Ovary (tissue), 9 donors: ENCODE results near the gene GATAD2A. TPM values are rescaled to one million over a fixed set of nuclear protein-coding genes. Genes with fewer than 3 reads are reported as not detected.

ENCODE experiments used
- DNase-seq, 5 donors: peaks; one replicate each; pipeline ENCODE4 v3.0.0-alpha.2; 2019 to 2020
- H3K27ac ChIP-seq, 2 donors: fragments of 200-600 bp; one replicate each; pipeline versions ENCODE4 v1.5.1 to v1.8.0; 2019 to 2022
- H3K27me3 ChIP-seq: fragments of 200-600 bp; one replicate; pipeline ENCODE4 v1.8.0; 2022
- H3K36me3 ChIP-seq: fragments of 200-600 bp; sonication (generic); one replicate; pipeline ENCODE4 v1.5.1; 2019
- H3K4me1 ChIP-seq: one replicate; pipeline ENCODE4 v1.8.1; 2013; ENCODE audit warnings: mild to moderate bottlenecking, moderate library complexity; ENCODE audit not compliant: insufficient read depth
- H3K4me3 ChIP-seq: fragments of 200-600 bp; sonication (generic); one replicate; pipeline ENCODE4 v1.5.1; 2017
- H3K9me3 ChIP-seq, 2 donors: fragments of 200-600 bp in 1 of 2; sonication (generic) in 1 of 2; one replicate each; pipeline versions ENCODE4 v1.5.1 to v1.8.1; 2013 to 2019; ENCODE audit warnings: mild to moderate bottlenecking in 1 of 2, moderate library complexity in 1 of 2
- EP300 ChIP-seq: sonication (generic); formaldehyde crosslinking; IDR thresholded peaks from one replicate; pipeline ENCODE4 v1.6.1; 2017; ENCODE audit warnings: antibody characterized with exemption
- POLR2A ChIP-seq: fragments of 450-650 bp; IDR thresholded peaks from one replicate; pipeline ENCODE4 v1.6.1; 2017; ENCODE audit warnings: antibody characterized with exemption, mild to moderate bottlenecking, moderate library complexity
- WGBS, 3 donors: extraction: QIAGEN DNeasy Blood & Tissue Kit in 1 of 3; methylation state at CpG; one replicate each; pipeline versions ENCODE4 v1.1.5 to v1.1.7; 2013 to 2017; 5-methylcytosine and 5-hydroxymethylcytosine counted together
- intact Hi-C, 4 donors: fragments of 100-400 bp; cut with DNase I; formaldehyde crosslinking; loops; one replicate each; pipeline versions ENCODE4 v1.11.0 to v1.15.1; 2022 to 2023
- polyA plus RNA-seq, 2 donors: library from polyadenylated mRNA; stranded (reverse); fragments of 200-250 nt in 1 of 2; fragments of 350-450 nt in 1 of 2; fragmentation: Illumina TruSeq in 1 of 2; extraction: RNeasy Lipid Tissue Mini Kit (QIAGEN cat#74804) in 1 of 2; gene quantifications; one replicate each; pipeline ENCODE4 v1.2.3, GENCODE V29; 2013 to 2014
- total RNA-seq, 7 donors: library from RNA; depleted of rRNA in 2 of 7; stranded (reverse); fragments of >200 nt in 2 of 7; fragmentation: NEBNext Ultra II Directional in 3 of 7; extraction: Animal tissue kit (Norgen Biotek cat#: 25700) in 3 of 7; gene quantifications; one replicate each; pipeline versions ENCODE4 v1.1.0 to v1.2.4, GENCODE V29; 2016 to 2023
- TF ChIP-seq, protein P1 (sequence below), 3 donors: fragments of 450-650 bp in 2 of 3; fragments of 200-600 bp in 1 of 3; IDR thresholded peaks; one replicate each; pipeline versions ENCODE4 v1.5.1 to v1.8.0; 2016 to 2022; ENCODE audit warnings: antibody characterized with exemption in 3 of 3, mild to moderate bottlenecking in 1 of 3
- donor health status: DM: no; HTN: no; CAD: no; lungs with moderate emphysema.
- donor health status: DM: no; HTN: no; CAD: no.
- donor health status: Bipolar disorder and iron deficiency.
- donor health status: DM: yes; HTN: yes; CAD: no.
- donor health status: DM: no; HTN: no; CAD: no.
- donor health status: DM: yes; HTN: yes; CAD: no.

The GATAD2A gene
- total and polyA plus RNA-seq, 9 donors, result 10.7 to 83.0 (median 52.2) TPM

DNA sequence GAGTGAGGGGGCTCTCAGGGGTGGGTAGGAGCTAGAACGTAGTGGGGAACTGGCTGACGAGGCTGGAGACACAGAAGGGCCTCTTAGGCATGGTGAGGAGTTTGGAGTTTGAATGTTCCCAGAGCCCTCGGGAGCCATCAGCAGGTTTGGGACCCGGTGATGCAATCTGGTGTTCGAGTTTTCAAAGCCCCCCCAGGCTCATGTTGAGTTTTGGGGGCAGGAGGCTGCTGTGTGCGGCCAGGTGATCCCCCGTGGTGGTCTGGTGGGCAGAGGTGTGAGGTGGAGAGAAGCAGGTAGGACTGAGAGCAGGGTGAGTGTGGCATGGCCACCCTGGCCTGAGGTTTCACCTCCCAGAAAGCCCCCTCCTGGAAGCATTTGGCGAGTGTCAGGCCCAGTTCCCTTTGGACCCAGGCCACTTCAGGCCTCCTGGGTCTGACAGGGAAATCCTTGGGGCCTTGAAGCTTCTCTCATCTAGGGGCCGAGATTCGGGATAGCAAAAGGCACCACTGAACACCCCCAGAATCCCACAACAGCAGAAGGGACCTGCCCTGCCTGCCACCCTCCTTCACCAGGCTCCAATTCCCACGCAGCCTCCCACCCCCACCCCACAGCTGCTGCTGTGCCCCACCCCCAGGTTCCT, 124.4 kb downstream of the GATAD2A start:
- no peak for DNase-seq
- 66 to 75% (median 68%) methylated on average over 11 of the region's 11 CpGs for WGBS, 3 donors
- Histone ChIP-seq H3K27me3 (no peaks in the 10 kb centered on the region), H3K27ac (no peak overlapping the region), H3K36me3 (no peaks in the 10 kb centered on the region), H3K4me1 (no peaks in the 10 kb centered on the region), H3K4me3 (no peak overlapping the region), H3K9me3 (no peaks in the 10 kb centered on the region)
- TF ChIP-seq, protein P1, sequence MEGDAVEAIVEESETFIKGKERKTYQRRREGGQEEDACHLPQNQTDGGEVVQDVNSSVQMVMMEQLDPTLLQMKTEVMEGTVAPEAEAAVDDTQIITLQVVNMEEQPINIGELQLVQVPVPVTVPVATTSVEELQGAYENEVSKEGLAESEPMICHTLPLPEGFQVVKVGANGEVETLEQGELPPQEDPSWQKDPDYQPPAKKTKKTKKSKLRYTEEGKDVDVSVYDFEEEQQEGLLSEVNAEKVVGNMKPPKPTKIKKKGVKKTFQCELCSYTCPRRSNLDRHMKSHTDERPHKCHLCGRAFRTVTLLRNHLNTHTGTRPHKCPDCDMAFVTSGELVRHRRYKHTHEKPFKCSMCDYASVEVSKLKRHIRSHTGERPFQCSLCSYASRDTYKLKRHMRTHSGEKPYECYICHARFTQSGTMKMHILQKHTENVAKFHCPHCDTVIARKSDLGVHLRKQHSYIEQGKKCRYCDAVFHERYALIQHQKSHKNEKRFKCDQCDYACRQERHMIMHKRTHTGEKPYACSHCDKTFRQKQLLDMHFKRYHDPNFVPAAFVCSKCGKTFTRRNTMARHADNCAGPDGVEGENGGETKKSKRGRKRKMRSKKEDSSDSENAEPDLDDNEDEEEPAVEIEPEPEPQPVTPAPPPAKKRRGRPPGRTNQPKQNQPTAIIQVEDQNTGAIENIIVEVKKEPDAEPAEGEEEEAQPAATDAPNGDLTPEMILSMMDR (IDR thresholded peaks at IDR 0.05), result no peak
- TF ChIP-seq EP300, result no peak
- intact Hi-C loops, result loop anchor here in 3 of 4 donors (2.0 to 5.0 kb wide), 3 partner anchors 112 to 427 kb away; partner anchors contain the start of gene GMIP (in 1 of the 3)

DNA sequence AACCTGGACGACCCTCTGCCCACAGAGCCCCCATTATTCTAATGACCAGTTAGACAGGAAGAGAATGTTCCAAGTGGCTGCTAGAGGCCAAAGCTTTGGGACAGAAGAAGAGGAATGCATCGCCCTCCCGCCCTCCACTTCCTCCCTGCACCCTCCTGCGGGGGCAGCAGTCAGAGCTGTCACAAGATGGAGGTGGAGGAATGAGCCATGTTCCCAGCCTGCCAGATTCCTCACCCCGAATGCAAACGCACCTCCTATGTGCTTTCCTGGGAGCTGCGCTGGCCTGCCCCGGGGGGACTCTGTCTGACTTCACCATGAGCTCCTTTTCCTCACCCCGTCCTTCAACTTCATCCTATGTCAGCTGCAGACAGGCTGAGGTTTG, 124.9 kb downstream of the GATAD2A start:
- no peak for DNase-seq
- Histone ChIP-seq H3K36me3 (no peaks in the 10 kb centered on the region), H3K4me3 (no peak overlapping the region), H3K9me3 (no peaks in the 10 kb centered on the region), H3K27me3 (no peaks in the 10 kb centered on the region), H3K4me1 (no peaks in the 10 kb centered on the region), H3K27ac (no peak overlapping the region)
- WGBS, 3 donors, result 44 to 48% (median 48%) methylated on average over 9 of the region's 9 CpGs
- intact Hi-C loops, result loop anchor here in 3 of 4 donors (2.0 to 5.0 kb wide), 3 partner anchors 112 to 427 kb away; partner anchors contain the start of gene GMIP (in 1 of the 3)
- no peak for TF ChIP-seq POLR2A
- no peak for TF ChIP-seq EP300
- TF ChIP-seq, protein P1 (IDR thresholded peaks at IDR 0.05), result no peak

DNA sequence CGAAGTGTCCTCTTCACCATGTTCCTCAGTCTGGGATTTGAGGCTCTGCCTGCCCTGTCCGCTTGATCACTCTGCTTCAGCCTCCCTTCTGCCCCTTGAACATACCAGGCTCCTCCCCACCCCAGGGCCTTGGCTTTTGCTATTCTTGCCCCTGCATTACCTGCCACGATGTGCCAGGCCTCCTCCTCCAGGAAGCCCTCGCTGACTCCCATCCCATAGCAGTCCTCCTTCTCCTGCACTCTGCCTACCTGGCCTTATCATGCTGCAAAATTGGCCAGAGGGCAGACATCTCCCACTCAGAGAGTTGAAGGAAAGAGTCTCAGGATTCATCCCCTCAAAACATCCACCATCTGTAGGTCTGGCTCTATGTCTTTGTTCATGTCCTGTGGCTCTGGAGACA, 125.4 kb downstream of the GATAD2A start:
- DNase-seq, result no peak
- H3K4me3 ChIP-seq, result no peak overlapping the region
- H3K9me3 ChIP-seq, result no peaks in the 10 kb centered on the region
- H3K27me3 ChIP-seq, result no peaks in the 10 kb centered on the region
- H3K36me3 ChIP-seq, result no peaks in the 10 kb centered on the region
- WGBS, 3 donors, result 75 to 80% (median 79%) methylated on average over 4 of the region's 4 CpGs
- intact Hi-C loops, result loop anchor here in 3 of 4 donors (2.0 to 5.0 kb wide), 3 partner anchors 111 to 426 kb away; partner anchors contain the start of gene GMIP (in 1 of the 3)
- no peaks in the 10 kb centered on the region for H3K4me1 ChIP-seq
- H3K27ac ChIP-seq, result no peak overlapping the region
- TF ChIP-seq, protein P1 (IDR thresholded peaks at IDR 0.05), result no peak
- TF ChIP-seq EP300, result no peak
- TF ChIP-seq POLR2A, result no peak

DNA sequence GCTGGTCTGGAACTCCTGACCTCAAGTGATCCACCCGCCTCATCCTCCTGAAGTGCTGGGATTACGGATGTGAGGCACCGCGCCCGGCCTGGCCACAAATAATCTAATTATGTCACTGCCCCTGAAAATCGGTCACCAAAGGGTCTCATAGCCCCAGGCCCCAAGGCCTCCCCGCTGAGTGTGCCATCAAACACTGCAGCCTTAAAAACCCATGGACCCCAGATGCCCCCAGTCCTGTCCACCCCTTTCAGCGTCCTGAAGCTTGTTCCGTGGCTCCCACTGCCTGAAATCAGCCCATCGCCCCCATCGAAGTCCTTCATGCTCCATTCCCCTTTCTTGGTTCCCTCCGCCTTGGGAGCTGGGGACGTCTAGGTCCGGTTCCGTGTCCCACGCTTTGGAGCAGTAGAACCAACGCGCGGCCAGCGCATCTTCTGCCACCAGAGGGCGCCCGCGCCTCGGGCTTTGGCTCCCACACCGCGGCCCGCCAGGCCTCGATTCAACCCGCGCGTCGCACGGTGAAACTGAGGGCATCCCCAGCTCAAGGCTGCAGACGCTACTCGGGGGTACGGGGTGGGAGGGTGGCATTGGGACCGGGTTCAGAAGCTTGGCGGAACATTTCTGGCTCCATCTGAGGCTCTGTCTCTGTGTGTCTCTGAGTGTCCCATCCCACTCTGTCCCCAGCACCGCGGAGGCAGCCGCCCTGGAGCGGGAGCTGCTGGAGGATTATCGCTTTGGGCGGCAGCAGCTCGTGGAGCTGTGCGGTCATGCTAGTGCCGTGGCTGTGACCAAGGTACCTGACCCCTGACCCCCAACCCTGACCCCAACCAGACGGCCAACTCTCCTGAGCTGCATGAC, 126.7 kb downstream of the GATAD2A start:
- Histone ChIP-seq H3K4me3 (no peak overlapping the region), H3K27ac (no peak overlapping the region), H3K9me3 (no peaks in the 10 kb centered on the region), H3K27me3 (no peaks in the 10 kb centered on the region), H3K4me1 (no peaks in the 10 kb centered on the region), H3K36me3 (no peaks in the 10 kb centered on the region)
- TF ChIP-seq EP300, result no peak
- TF ChIP-seq, protein P1 (IDR thresholded peaks at IDR 0.05), result peak; percentile 92 to 94 (median 92)
- intact Hi-C loops, result loop anchor here (1.0 to 5.0 kb wide), 6 partner anchors 110 to 427 kb away; partner anchors contain the start of gene GMIP (in 3 of the 4)
- WGBS, 3 donors, result 20 to 21% (median 20%) methylated on average over 48 of the region's 48 CpGs
- DNase-seq, result peak; percentile 76 to 93 (median 89)
